ENCODE measurements around the gene CACNA1C.

GRCh38 chr12:2605301-2605700, 552.5 kb downstream of the CACNA1C start:
- TF ChIP-seq, protein P1, sequence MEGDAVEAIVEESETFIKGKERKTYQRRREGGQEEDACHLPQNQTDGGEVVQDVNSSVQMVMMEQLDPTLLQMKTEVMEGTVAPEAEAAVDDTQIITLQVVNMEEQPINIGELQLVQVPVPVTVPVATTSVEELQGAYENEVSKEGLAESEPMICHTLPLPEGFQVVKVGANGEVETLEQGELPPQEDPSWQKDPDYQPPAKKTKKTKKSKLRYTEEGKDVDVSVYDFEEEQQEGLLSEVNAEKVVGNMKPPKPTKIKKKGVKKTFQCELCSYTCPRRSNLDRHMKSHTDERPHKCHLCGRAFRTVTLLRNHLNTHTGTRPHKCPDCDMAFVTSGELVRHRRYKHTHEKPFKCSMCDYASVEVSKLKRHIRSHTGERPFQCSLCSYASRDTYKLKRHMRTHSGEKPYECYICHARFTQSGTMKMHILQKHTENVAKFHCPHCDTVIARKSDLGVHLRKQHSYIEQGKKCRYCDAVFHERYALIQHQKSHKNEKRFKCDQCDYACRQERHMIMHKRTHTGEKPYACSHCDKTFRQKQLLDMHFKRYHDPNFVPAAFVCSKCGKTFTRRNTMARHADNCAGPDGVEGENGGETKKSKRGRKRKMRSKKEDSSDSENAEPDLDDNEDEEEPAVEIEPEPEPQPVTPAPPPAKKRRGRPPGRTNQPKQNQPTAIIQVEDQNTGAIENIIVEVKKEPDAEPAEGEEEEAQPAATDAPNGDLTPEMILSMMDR (IDR thresholded peaks at IDR 0.05): no peak
- no peak for TF ChIP-seq POLR2A (IDR thresholded peaks at IDR 0.05)
